Colon (tissue), 2 donors: ENCODE measurements around the gene HOXD12.

Experiments used
- FAIRE-seq: peaks from 2 replicates; lab custom pipeline; 2012; peaks lifted over from hg19 to GRCh38; lab: Jason Lieb, UNC
- donor health status: control.
- donor health status: control.

The HOXD12 gene

GRCh38 chr2:176106581-176107539 lies 7.3 kb downstream of the HOXD12 start, which contains the start of gene HOXD11:
Gene HOXD11 (plus strand): TSS chr2:176107280. CDS start chr2:176107356, 76 bp downstream.
- FAIRE-seq, result no peak

GRCh38 chr2:176107731-176108181 lies 8.2 kb downstream of the HOXD12 start:
- FAIRE-seq, result no peak

GRCh38 chr2:176109192-176109901 lies 9.8 kb downstream of the HOXD12 start:
- no peak for FAIRE-seq

- no peak for FAIRE-seq
Measured at GRCh38 chr2:176109946-176110345, 10.4 kb downstream of the HOXD12 start.

GRCh38 chr2:176110415-176111308 lies 11.1 kb downstream of the HOXD12 start:
- FAIRE-seq, result no peak

GRCh38 chr2:176111309-176111663 lies 11.7 kb downstream of the HOXD12 start:
- FAIRE-seq, result no peak

- no peak for FAIRE-seq
Measured at GRCh38 chr2:176111846-176112374, 12.3 kb downstream of the HOXD12 start.

- FAIRE-seq, result no peak
Measured at GRCh38 chr2:176112375-176113302, 13.0 kb downstream of the HOXD12 start.

GRCh38 chr2:176114120-176114929 lies 14.7 kb downstream of the HOXD12 start:
- FAIRE-seq, result no peak

- no peak for FAIRE-seq
Measured at GRCh38 chr2:176114930-176115625, 15.5 kb downstream of the HOXD12 start.

GRCh38 chr2:176115883-176116813 lies 16.6 kb downstream of the HOXD12 start, which contains the start of gene HOXD10:
Gene HOXD10 (plus strand): TSS chr2:176116778. CDS start chr2:176116834, 56 bp downstream.
- no peak for FAIRE-seq

- FAIRE-seq, result no peak
Measured at GRCh38 chr2:176117162-176117822, 17.7 kb downstream of the HOXD12 start.

- no peak for FAIRE-seq
Measured at GRCh38 chr2:176117823-176118371, 18.3 kb downstream of the HOXD12 start.

- no peak for FAIRE-seq
Measured at GRCh38 chr2:176118601-176119339, 19.2 kb downstream of the HOXD12 start.

GRCh38 chr2:176120364-176121189 lies 21.0 kb downstream of the HOXD12 start:
- no peak for FAIRE-seq
